OCI-LY1 (cell line): Measurements from ENCODE around the gene KDM3B.
A peak's percentile ranks its signal among the peaks of the same experiment; 100 is the strongest.

ENCODE experiments used
- H2AFZ ChIP-seq: fragments of 200-600 bp; sonication (generic), shearing (Covaris generic); 2 replicates; pipeline ENCODE4 v1.6.0; 2014; ENCODE audit warnings: antibody characterized with exemption, mild to moderate bottlenecking, low read length
- H3F3A ChIP-seq: fragments of 200-600 bp; sonication (generic), shearing (Covaris generic); 2 replicates; pipeline ENCODE4 v1.6.0; 2014; ENCODE audit warnings: mild to moderate bottlenecking, antibody characterized with exemption, low read length, moderate library complexity; ENCODE audit not compliant: insufficient read depth
- H3K27ac ChIP-seq: fragments of 200-600 bp; sonication (generic); 2 replicates; pipeline ENCODE4 v1.5.1; 2014; ENCODE audit warnings: low read length, mixed run types, mild to moderate bottlenecking, low read depth; ENCODE audit not compliant: poor library complexity, severe bottlenecking
- H3K27me3 ChIP-seq: fragments of 200-600 bp; sonication (generic); 2 replicates; pipeline ENCODE4 v1.6.0; 2014; ENCODE audit warnings: antibody characterized with exemption, mild to moderate bottlenecking, low read length, moderate library complexity; ENCODE audit not compliant: insufficient read depth
- H3K36me3 ChIP-seq: fragments of 200-600 bp; sonication (generic); 2 replicates; pipeline ENCODE4 v1.6.1; 2014; ENCODE audit warnings: mild to moderate bottlenecking, antibody characterized with exemption, low read length, moderate library complexity, mixed read lengths; ENCODE audit not compliant: insufficient read depth
- H3K4me1 ChIP-seq: fragments of 200-600 bp; sonication (generic); 2 replicates; pipeline ENCODE4 v1.5.1; 2014; ENCODE audit warnings: mild to moderate bottlenecking, low read length, moderate library complexity; ENCODE audit not compliant: insufficient read depth, severe bottlenecking
- H3K4me2 ChIP-seq: fragments of 200-600 bp; sonication (generic), shearing (Covaris generic); 2 replicates; pipeline ENCODE4 v1.6.1; 2014; ENCODE audit warnings: low read length
- H3K4me3 ChIP-seq: fragments of 200-600 bp; sonication (generic); 2 replicates; pipeline ENCODE4 v1.5.1; 2014; ENCODE audit warnings: low read length, low read depth, mild to moderate bottlenecking, mixed read lengths; ENCODE audit not compliant: poor library complexity, severe bottlenecking
- H3K79me2 ChIP-seq: fragments of 200-600 bp; shearing (Covaris generic); 2 replicates; pipeline ENCODE4 v1.6.1; 2016; ENCODE audit warnings: mixed run types, low read length, mixed read lengths; ENCODE audit not compliant: insufficient read depth
- H3K9ac ChIP-seq: fragments of 200-600 bp; sonication (generic), shearing (Covaris generic); 2 replicates; pipeline ENCODE4 v1.6.1; 2014; ENCODE audit warnings: mild to moderate bottlenecking, low read length, mixed read lengths
- H3K9me2 ChIP-seq: fragments of 200-600 bp; sonication (generic), shearing (Covaris generic); 2 replicates; pipeline ENCODE4 v1.6.1; 2014; ENCODE audit warnings: low read depth, mild to moderate bottlenecking, low read length, mixed read lengths
- H3K9me3 ChIP-seq: fragments of 200-600 bp; shearing (Covaris generic); 2 replicates; pipeline ENCODE4 v1.6.1; 2014; ENCODE audit warnings: low read length, mixed read lengths
- H4K20me1 ChIP-seq: fragments of 200-600 bp; sonication (generic), shearing (Covaris generic); 2 replicates; pipeline ENCODE4 v1.6.0; 2016; ENCODE audit warnings: mild to moderate bottlenecking, low read length; ENCODE audit not compliant: insufficient read depth
- EZH2 ChIP-seq: fragments of 200-600 bp; sonication (generic), shearing (Covaris generic); IDR thresholded peaks from 2 replicates; pipeline ENCODE4 v1.8.0; 2017; ENCODE audit warnings: borderline replicate concordance, mixed run types, mild to moderate bottlenecking, antibody characterized with exemption, low read length, moderate library complexity, mixed read lengths
- TF ChIP-seq, protein P1 (sequence below): fragments of 200-600 bp; sonication (generic), shearing (Covaris generic); IDR thresholded peaks from 2 replicates; pipeline ENCODE4 v1.5.1; 2017; ENCODE audit warnings: mild to moderate bottlenecking, antibody characterized with exemption, low read length, moderate library complexity, mixed read lengths

The KDM3B gene

DNA sequence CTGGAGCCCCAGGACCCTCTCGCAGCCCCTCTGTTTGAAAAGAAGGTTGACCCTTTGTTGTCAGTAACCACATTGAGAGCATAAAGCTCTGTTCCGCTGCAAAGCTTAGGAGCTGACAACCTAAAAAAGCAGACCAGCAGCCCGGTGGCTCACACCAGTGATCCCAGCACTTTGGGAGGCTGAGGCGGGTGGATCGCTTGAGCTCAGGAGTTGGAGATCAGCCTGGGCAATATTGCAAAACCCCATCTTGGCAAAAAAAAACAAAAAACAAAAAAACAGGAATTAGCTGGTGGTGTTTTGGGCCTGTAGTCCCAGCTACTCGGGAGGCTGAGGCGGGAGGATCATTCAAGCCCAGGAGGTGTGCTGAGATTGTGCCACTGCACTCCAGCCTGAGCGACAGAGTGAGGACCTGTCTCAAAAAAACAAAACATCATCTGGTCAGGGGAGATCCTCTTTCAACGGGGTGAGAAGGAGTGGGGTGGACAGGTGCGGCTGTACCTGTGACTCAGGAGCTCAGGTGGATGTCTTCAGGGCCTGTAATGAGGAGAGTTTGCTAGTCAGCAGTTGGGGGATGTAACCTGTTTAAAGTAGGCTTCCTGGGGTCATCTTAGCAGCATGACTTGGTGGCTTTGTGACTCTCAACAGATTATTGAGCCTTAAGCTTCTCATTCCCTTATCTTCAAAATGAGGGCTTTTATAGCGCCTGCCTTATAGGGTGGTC, 85.7 kb downstream of the KDM3B start:
- Histone ChIP-seq H3K9me3 (no peaks in the 10 kb centered on the region), H3K4me2 (peak overlapping the region; percentile 65), H3K36me3 (peaks cover 34% of the 10 kb centered on the region), H3K9ac (no peak overlapping the region; the same call in 1 of the 2 replicates), H3K27ac (no peak overlapping the region), H3K79me2 (no peaks in the 10 kb centered on the region), H3F3A (no peaks in the 10 kb centered on the region), H3K4me1 (peaks cover 12% of the 10 kb centered on the region), H4K20me1 (no peaks in the 10 kb centered on the region), H3K27me3 (peaks cover 5% of the 10 kb centered on the region; the same call in 1 of the 2 replicates), H2AFZ (no peak overlapping the region), H3K4me3 (peak overlapping the region; percentile 61), H3K9me2 (no peaks in the 10 kb centered on the region)
- TF ChIP-seq, protein P1, sequence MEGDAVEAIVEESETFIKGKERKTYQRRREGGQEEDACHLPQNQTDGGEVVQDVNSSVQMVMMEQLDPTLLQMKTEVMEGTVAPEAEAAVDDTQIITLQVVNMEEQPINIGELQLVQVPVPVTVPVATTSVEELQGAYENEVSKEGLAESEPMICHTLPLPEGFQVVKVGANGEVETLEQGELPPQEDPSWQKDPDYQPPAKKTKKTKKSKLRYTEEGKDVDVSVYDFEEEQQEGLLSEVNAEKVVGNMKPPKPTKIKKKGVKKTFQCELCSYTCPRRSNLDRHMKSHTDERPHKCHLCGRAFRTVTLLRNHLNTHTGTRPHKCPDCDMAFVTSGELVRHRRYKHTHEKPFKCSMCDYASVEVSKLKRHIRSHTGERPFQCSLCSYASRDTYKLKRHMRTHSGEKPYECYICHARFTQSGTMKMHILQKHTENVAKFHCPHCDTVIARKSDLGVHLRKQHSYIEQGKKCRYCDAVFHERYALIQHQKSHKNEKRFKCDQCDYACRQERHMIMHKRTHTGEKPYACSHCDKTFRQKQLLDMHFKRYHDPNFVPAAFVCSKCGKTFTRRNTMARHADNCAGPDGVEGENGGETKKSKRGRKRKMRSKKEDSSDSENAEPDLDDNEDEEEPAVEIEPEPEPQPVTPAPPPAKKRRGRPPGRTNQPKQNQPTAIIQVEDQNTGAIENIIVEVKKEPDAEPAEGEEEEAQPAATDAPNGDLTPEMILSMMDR = no peak
- TF ChIP-seq EZH2 = no peak

DNA sequence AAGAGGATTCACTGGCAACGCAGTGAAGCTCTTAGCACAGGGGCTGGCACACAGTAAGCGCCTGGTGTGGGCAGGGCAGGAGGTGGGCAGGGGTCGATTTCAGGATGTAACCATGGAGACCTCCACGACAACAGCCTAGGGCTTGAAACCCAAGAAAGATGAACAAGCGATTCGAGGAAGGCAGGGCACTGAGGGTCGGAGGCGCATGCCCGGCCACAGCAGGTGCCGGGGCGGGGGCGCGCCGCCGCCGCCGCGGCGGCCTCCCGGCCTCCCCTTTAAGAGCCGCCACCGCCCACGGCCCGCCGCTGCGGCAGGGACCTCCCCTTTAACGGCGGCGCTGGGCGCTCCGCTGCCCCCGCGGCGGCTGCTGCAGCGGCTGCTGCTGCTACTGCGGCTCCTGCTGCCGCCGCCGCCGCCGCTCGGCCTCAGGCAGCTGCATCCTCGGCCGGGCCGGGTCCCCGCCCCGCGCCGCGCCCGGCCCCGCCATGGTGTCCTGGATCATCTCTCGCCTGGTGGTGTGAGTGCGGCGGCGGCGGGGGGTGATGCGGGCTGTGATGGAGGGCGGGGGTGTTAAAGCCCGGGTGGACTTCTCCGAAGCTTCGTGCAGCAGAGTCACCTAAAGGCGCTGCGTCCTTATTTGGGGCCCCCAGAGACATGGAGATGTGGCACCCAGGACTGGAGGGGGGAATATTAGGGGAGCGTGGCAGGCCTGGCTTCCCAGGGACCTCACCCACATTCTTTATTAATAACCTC, 86.4 kb downstream of the KDM3B start, which contains the start of gene REEP2:
Gene REEP2, plus strand, starts transcription at position 334 of the 753 bp plus-strand sequence. Its CDS starts 152 bp downstream, at position 486.
- Histone ChIP-seq H3K27me3 (peaks cover 5% of the 10 kb centered on the region; the same call in 1 of the 2 replicates), H3K4me1 (peaks cover 12% of the 10 kb centered on the region), H3K79me2 (no peaks in the 10 kb centered on the region), H2AFZ (no peak within 1 kb of the TSS), H3K9ac (peak within 1 kb of the TSS; percentile 43; the same call in 1 of the 2 replicates), H3K36me3 (peaks cover 27% of the 10 kb centered on the region), H4K20me1 (no peaks in the 10 kb centered on the region), H3K4me2 (peak within 1 kb of the TSS; percentile 65), H3F3A (no peaks in the 10 kb centered on the region), H3K27ac (no peak within 1 kb of the TSS), H3K9me3 (no peaks in the 10 kb centered on the region), H3K9me2 (no peaks in the 10 kb centered on the region), H3K4me3 (peak within 1 kb of the TSS; percentile 61)
- TF ChIP-seq, protein P1 = no peak
- no peak for TF ChIP-seq EZH2

DNA sequence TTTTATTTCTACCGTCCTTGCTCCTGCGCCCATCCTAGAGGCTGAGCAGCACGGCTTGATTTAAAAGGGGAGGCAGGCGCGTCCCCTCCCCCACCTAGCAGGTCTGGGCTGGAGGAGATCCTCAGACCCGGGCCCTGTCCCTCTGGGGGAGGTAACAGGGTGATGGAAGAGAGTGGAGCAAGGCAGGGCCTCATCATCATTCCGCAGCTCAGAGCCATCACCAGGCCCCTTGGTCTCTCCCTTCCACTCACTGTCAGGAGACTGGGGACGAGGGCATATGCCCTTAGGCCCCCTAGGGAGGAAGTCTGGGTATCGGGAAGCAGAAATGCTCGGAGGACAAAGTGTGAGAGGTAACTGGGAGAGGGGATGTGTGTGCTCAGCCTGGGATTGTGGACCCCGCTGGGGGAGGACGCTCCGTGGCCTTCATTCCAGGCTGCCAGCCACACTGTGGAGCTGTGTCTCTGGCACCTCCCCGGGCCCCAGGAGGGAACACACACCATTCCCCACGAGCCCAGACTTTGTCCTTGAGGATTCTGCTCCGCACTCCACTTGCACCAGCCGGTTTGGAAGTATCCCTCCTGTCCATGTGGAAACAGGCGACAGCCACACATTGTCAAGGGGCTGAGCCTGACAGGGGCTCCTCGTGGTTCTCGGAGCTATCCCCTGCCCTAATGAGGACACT, 87.1 kb downstream of the KDM3B start:
- Histone ChIP-seq H3K9ac (peak overlapping the region; percentile 43; the same call in 1 of the 2 replicates), H3K36me3 (peaks cover 21% of the 10 kb centered on the region), H3K4me3 (peak overlapping the region; percentile 61), H3K9me3 (no peaks in the 10 kb centered on the region), H2AFZ (no peak overlapping the region), H3K9me2 (no peaks in the 10 kb centered on the region), H3K4me1 (peaks cover 12% of the 10 kb centered on the region), H3K4me2 (peak overlapping the region; percentile 65), H4K20me1 (no peaks in the 10 kb centered on the region), H3K27ac (no peak overlapping the region), H3K79me2 (no peaks in the 10 kb centered on the region), H3K27me3 (peaks cover 5% of the 10 kb centered on the region; the same call in 1 of the 2 replicates), H3F3A (no peaks in the 10 kb centered on the region)
- TF ChIP-seq, protein P1 = no peak
- no peak for TF ChIP-seq EZH2
